ENCODE measurements around the gene ANO5. TPM values are rescaled to one million over a fixed set of nuclear protein-coding genes. Genes with fewer than 3 reads are reported as not detected.

ANO5 gene, protein sequence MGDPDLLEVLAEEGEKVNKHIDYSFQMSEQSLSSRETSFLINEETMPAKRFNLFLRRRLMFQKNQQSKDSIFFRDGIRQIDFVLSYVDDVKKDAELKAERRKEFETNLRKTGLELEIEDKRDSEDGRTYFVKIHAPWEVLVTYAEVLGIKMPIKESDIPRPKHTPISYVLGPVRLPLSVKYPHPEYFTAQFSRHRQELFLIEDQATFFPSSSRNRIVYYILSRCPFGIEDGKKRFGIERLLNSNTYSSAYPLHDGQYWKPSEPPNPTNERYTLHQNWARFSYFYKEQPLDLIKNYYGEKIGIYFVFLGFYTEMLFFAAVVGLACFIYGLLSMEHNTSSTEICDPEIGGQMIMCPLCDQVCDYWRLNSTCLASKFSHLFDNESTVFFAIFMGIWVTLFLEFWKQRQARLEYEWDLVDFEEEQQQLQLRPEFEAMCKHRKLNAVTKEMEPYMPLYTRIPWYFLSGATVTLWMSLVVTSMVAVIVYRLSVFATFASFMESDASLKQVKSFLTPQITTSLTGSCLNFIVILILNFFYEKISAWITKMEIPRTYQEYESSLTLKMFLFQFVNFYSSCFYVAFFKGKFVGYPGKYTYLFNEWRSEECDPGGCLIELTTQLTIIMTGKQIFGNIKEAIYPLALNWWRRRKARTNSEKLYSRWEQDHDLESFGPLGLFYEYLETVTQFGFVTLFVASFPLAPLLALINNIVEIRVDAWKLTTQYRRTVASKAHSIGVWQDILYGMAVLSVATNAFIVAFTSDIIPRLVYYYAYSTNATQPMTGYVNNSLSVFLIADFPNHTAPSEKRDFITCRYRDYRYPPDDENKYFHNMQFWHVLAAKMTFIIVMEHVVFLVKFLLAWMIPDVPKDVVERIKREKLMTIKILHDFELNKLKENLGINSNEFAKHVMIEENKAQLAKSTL
- polyA plus RNA-seq (2011; rRNA removed), result not detected in 2 replicates
- not detected in 2 replicates for polyA minus RNA-seq (2011; rRNA and poly(A)+ RNA removed)

DNA sequence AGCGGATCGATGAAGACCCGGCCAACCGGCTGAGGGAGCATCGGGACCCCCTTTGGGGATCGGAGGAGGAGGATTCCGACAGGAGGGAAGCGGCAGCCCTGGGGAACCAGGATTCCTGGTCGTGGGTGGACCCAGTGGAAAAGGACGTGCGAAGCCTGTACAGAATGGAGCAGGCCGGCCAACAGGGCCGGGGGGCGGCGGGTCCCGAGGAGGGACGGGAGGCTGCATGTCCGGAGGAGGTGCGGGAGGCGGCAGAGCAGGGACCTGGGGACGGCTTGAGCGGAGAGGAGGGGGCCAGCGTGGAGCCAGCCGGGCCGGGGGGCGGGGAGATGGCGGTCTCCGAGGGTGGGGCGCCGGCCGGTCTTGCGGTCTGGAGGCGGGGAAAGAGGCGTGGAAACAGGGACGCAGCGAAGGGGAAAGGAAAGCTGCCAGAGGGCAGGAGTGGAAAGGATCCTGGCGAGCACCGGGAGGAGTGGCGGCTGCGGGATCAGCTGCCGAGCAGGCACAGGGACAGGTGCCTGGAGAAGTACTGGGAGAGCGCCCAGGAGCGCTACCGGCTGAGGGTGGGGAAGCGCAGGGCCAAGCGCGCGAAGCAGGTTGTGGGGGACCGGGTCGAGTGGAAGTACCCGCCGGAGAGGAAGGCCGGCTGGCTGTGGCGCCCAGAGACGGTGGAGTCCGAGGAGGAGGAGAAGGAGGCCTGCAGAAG lies at the start of gene ANO5:
ANO5 (plus strand) TSS at position 444 of the 706 bp plus-strand sequence. CDS start 408 bp downstream, outside the sequence.
- ChIA-PET POLR2A (no interaction called here), CTCF (no interaction called here)
- H3K27me3 ChIP-seq (ENCODE audit: control insufficient read depth, insufficient read depth, low read length), result no peaks in the 10 kb centered on the region
- no peaks in the 10 kb centered on the region for H3K36me3 ChIP-seq (ENCODE audit: control insufficient read depth, insufficient read depth, low read length)
- no peak for DNase-seq (ENCODE audit: low read depth)
- TF ChIP-seq, protein P1, sequence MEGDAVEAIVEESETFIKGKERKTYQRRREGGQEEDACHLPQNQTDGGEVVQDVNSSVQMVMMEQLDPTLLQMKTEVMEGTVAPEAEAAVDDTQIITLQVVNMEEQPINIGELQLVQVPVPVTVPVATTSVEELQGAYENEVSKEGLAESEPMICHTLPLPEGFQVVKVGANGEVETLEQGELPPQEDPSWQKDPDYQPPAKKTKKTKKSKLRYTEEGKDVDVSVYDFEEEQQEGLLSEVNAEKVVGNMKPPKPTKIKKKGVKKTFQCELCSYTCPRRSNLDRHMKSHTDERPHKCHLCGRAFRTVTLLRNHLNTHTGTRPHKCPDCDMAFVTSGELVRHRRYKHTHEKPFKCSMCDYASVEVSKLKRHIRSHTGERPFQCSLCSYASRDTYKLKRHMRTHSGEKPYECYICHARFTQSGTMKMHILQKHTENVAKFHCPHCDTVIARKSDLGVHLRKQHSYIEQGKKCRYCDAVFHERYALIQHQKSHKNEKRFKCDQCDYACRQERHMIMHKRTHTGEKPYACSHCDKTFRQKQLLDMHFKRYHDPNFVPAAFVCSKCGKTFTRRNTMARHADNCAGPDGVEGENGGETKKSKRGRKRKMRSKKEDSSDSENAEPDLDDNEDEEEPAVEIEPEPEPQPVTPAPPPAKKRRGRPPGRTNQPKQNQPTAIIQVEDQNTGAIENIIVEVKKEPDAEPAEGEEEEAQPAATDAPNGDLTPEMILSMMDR (IDR thresholded peaks at IDR 0.05; ENCODE audit: insufficient read depth, low read depth, low read length), result no peak
- peak within 1 kb of the TSS; percentile 30 for H3K4me3 ChIP-seq (ENCODE audit: low read depth, low read length)

DNA sequence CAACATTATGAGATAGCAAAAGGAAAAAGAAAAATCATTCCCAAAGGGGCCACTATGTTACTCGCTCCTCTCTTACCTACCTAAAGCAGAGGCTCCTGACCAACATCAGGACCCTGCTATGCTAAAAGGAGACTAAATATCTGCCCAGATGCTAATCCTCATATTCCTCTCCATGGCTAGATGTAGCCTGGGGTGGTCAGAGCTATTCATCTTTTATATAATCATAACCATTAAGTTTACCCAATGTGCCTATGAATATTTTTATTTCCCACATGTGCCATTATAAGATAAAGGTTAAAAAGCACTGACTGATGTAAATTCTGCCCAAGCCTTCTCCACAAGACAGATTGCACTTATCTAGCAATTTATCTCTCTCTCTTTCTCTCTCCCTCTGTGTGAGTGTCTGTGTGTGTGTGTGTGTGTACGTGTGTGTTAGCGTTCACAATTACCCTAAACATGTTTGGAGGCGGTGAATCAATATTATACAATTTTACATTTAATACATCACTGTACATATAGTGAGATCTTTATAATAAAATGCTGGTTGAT lies 41.2 kb upstream of the ANO5 start:
- Histone ChIP-seq H3K4me3 (ENCODE audit: low read depth, low read length) (no peak overlapping the region), H3K27me3 (ENCODE audit: control insufficient read depth, insufficient read depth, low read length) (no peaks in the 10 kb centered on the region), H3K36me3 (ENCODE audit: control insufficient read depth, insufficient read depth, low read length) (no peaks in the 10 kb centered on the region)
- no peak for DNase-seq (ENCODE audit: low read depth)
- TF ChIP-seq, protein P1 (IDR thresholded peaks at IDR 0.05; ENCODE audit: insufficient read depth, low read depth, low read length), result no peak
- ChIA-PET CTCF (no interaction called here), POLR2A (no interaction called here)

DNA sequence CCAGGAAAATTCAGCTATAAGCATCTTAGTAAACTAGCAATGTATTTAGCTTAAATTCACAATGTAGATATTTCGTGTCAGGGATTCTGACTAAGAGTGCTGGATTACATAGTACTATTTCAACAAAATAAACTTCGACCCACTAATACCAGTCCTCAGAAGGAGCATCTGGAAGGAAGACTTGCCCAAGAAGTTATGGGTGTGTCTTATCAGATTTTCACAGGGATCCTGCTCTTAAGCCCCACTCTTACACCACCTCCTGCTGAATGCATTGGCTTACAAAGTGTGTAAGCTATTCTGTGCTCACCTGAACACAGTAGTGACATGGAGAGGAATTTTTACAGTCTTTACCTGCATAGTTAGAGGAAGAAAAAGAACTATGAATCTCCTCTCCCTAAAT lies 35.4 kb upstream of the ANO5 start:
- CTCF ChIA-PET, result interaction anchor here (1.5 kb wide), 1 partner anchor 12 kb away, joined by 5 read pairs; no protein-coding TSS in a partner anchor
- TF ChIP-seq, protein P1 (IDR thresholded peaks at IDR 0.05; ENCODE audit: insufficient read depth, low read depth, low read length), result no peak
- Histone ChIP-seq H3K4me3 (ENCODE audit: low read depth, low read length) (no peak overlapping the region), H3K36me3 (ENCODE audit: control insufficient read depth, insufficient read depth, low read length) (no peaks in the 10 kb centered on the region), H3K27me3 (ENCODE audit: control insufficient read depth, insufficient read depth, low read length) (no peaks in the 10 kb centered on the region)
- no peak for DNase-seq (ENCODE audit: low read depth)
- POLR2A ChIA-PET, result no interaction called here

DNA sequence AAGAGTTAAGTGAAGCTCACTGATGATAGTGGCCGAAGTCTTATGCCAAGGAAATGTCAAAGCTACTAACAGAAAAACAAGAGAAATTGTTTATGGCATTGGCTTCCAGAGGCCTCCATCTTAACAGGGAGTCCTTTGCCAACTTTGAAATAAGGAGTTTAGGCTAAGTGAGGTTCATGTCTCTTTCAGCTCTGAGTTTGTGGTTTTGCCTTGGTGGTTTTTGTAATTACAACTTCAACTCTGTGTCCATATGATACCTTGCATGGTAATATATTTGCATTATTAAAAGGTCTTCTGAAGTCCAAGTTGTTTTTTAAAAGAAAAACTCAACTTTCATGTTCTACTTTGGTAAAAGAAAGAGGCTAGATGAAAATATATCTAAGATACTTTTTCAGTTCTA lies 31.4 kb upstream of the ANO5 start:
- Histone ChIP-seq H3K36me3 (ENCODE audit: control insufficient read depth, insufficient read depth, low read length) (no peaks in the 10 kb centered on the region), H3K4me3 (ENCODE audit: low read depth, low read length) (no peak overlapping the region), H3K27me3 (ENCODE audit: control insufficient read depth, insufficient read depth, low read length) (no peaks in the 10 kb centered on the region)
- ChIA-PET CTCF (interaction anchor here (0.6 kb wide), 1 partner anchor 143 kb away, joined by 4 read pairs; no protein-coding TSS in a partner anchor), POLR2A (no interaction called here)
- no peak for DNase-seq (ENCODE audit: low read depth)
- TF ChIP-seq, protein P1 (IDR thresholded peaks at IDR 0.05; ENCODE audit: insufficient read depth, low read depth, low read length), result no peak
